ENCODE results near the gene HMCES. TPM values are rescaled to one million over a fixed set of nuclear protein-coding genes. Genes with fewer than 3 reads are reported as not detected.

HMCES gene
- total RNA-seq, 1 donor from 2014 or later, result 70.7 TPM

- H3K27me3 Mint-ChIP-seq (ENCODE audit: low read depth), result no peaks in the 10 kb centered on the region
- H3K9me3 Mint-ChIP-seq, result no peaks in the 10 kb centered on the region
- peaks cover 22% of the 10 kb centered on the region for H3K4me1 Mint-ChIP-seq (ENCODE audit: low read depth)
- H3K4me3 Mint-ChIP-seq (ENCODE audit: low read depth), result peak overlapping the region; percentile 58
- peaks cover 14% of the 10 kb centered on the region for H3K36me3 Mint-ChIP-seq (ENCODE audit: low read depth)
- peak overlapping the region; percentile 62 for H3K27ac Mint-ChIP-seq
- intact Hi-C loops (cut with micrococcal nuclease), result loop anchor here (5.0 kb wide), 2 partner anchors 131 to 191 kb away; partner anchors contain the start of genes CNBP and RAB43
- DNase-seq (ENCODE audit: low spot score), result no peak
These were observed 34.2 kb downstream of the HMCES start for GRCh38 chr3:129312671-129313414.

DNA sequence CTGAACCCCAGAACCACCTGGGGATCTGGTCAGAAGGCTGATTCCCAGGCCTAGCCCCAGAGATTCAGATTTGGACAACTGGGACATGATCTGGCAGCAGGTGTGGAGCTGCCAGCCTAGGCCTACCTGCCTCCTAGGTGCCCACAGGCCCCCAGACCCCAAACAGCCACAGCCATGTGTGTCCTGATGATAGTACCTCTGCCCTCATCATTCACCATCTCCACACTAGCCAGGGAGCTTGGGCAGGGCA, 34.7 kb downstream of the HMCES start:
- DNase-seq (ENCODE audit: low spot score), result no peak
- Mint-ChIP-seq H3K27ac (peak overlapping the region; percentile 62), H3K9me3 (no peaks in the 10 kb centered on the region), H3K36me3 (ENCODE audit: low read depth) (peaks cover 14% of the 10 kb centered on the region), H3K27me3 (ENCODE audit: low read depth) (no peaks in the 10 kb centered on the region), H3K4me3 (ENCODE audit: low read depth) (peak overlapping the region; percentile 85), H3K4me1 (ENCODE audit: low read depth) (peaks cover 22% of the 10 kb centered on the region)
- intact Hi-C loops (cut with micrococcal nuclease), result loop anchor here (5.0 kb wide), 2 partner anchors 131 to 191 kb away; partner anchors contain the start of genes CNBP and RAB43

- H3K4me3 Mint-ChIP-seq (ENCODE audit: low read depth), result peak overlapping the region; percentile 85
- H3K36me3 Mint-ChIP-seq (ENCODE audit: low read depth), result peaks cover 10% of the 10 kb centered on the region
- peak overlapping the region; percentile 62 for H3K27ac Mint-ChIP-seq
- H3K9me3 Mint-ChIP-seq, result no peaks in the 10 kb centered on the region
- no peak for DNase-seq (ENCODE audit: low spot score)
- no peaks in the 10 kb centered on the region for H3K27me3 Mint-ChIP-seq (ENCODE audit: low read depth)
- intact Hi-C loops (cut with micrococcal nuclease), result loop anchor here (5.0 kb wide), 2 partner anchors 132 to 192 kb away; partner anchors contain the start of genes CNBP and RAB43
- peaks cover 17% of the 10 kb centered on the region for H3K4me1 Mint-ChIP-seq (ENCODE audit: low read depth)
These were observed 35.2 kb downstream of the HMCES start for GRCh38 chr3:129313665-129314385.

DNA sequence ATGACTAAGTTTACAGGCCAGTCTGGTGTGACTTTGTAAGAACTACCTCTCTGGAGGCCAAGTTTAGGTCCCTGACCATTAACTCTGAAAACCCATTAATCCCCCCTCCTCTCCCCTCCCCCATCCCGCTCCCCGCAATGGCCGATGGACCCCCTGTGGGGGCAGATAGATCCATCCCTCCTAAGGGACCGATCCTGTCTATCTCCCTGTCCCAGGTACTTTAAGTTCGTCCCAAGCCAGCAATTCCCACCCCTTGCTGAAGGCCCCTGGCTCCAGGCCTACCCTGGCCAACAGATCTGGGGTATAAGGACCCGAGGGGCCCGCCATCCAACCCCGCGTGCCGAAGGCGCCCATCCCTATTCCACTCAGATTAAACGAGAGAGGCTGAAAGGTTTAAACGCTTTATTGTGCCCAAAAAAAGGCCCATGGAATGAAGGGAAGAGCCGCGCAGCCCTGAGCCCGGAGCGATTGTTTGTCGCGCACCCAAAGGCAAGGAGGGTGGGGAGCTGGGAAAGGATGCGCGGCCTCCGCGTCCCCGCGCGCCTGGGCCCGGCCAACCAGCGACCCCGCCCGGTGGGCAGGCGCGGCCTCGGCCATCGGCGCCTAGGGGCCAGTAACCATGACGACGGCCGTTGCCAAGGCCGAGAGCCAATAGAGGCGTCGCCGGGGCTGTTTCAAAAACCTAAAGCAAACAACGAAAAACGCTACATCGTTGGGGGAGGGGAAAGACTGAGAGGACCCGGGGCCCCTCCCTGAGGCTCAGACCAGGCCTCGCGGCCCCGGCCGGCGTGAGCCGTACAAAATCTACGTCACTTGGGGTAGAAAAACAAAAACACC, 35.9 kb downstream of the HMCES start:
- peaks cover 16% of the 10 kb centered on the region for H3K4me1 Mint-ChIP-seq (ENCODE audit: low read depth)
- intact Hi-C loops (cut with micrococcal nuclease), result loop anchor here (5.0 kb wide), 2 partner anchors 132 to 192 kb away; partner anchors contain the start of genes CNBP and RAB43
- H3K27ac Mint-ChIP-seq, result peak overlapping the region; percentile 75
- no peaks in the 10 kb centered on the region for H3K9me3 Mint-ChIP-seq
- peaks cover 10% of the 10 kb centered on the region for H3K36me3 Mint-ChIP-seq (ENCODE audit: low read depth)
- peak; percentile 69 for DNase-seq (ENCODE audit: low spot score)
- peak overlapping the region; percentile 85 for H3K4me3 Mint-ChIP-seq (ENCODE audit: low read depth)
- H3K27me3 Mint-ChIP-seq (ENCODE audit: low read depth), result no peaks in the 10 kb centered on the region

DNA sequence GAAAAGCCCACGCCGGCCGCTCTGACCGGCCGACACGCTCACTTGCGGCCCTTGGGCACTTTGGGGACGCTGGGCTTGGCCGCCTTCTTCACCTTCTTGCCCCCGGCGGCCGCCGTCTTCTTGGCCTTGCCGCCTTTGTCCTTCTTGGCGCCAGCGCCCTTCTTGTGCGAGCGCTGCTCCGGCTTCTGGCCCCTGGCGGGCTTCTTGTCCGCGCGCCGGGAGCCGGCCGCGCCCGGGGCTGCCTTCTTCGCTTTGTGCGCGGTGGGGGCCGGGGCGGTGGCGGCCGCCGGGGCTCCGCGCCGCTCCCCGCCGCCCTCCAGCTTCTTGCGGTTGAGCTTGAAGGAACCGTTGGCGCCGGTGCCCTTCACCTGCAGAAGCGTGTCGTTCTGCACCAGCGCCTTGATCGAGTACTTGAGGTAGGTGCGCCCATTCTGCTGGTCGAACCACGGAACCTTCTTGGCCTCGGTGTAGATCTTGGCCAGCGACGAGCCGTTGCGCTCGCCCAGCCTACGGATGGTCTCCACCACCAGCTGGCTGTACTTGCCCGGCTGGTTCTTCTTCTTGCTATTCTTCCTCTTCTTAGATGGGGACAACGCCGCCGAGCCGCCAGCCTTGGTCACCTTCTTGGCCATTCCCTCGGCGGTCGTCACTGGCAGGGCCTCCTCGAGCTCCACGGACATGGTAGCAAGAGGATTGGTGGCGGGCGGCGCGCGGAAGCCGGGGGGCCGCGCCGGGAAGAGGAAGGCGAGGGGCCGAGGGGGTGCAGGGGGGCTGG, 36.7 kb downstream of the HMCES start:
- DNase-seq (ENCODE audit: low spot score), result no peak
- peak overlapping the region; percentile 92 for H3K4me3 Mint-ChIP-seq (ENCODE audit: low read depth)
- H3K4me1 Mint-ChIP-seq (ENCODE audit: low read depth), result peaks cover 16% of the 10 kb centered on the region
- peak overlapping the region; percentile 90 for H3K27ac Mint-ChIP-seq
- intact Hi-C loops (cut with micrococcal nuclease), result no loop called here
- no peaks in the 10 kb centered on the region for H3K27me3 Mint-ChIP-seq (ENCODE audit: low read depth)
- H3K36me3 Mint-ChIP-seq (ENCODE audit: low read depth), result peaks cover 10% of the 10 kb centered on the region
- H3K9me3 Mint-ChIP-seq, result no peaks in the 10 kb centered on the region

DNA sequence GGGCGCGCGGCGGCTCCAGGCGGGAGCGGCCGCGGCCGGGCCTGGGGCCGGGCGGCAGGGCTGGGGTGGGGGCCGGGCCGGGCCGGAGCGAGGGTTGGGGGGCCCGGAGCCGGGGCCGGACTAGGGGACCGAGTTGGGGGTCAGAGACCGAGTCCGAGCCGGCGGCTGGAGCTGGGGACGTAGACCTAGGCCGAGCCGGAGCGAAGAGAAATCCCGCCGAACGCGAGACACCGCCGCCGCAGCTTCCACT, 37.3 kb downstream of the HMCES start:
- H3K27ac Mint-ChIP-seq, result peak overlapping the region; percentile 53
- no peaks in the 10 kb centered on the region for H3K9me3 Mint-ChIP-seq
- H3K36me3 Mint-ChIP-seq (ENCODE audit: low read depth), result peaks cover 10% of the 10 kb centered on the region
- intact Hi-C loops (cut with micrococcal nuclease), result loop anchor here (1.0 kb wide), 2 partner anchors 37 to 123 kb away; partner anchors contain the start of gene MBD4
- DNase-seq (ENCODE audit: low spot score), result no peak
- peaks cover 16% of the 10 kb centered on the region for H3K4me1 Mint-ChIP-seq (ENCODE audit: low read depth)
- H3K27me3 Mint-ChIP-seq (ENCODE audit: low read depth), result no peaks in the 10 kb centered on the region
- peak overlapping the region; percentile 71 for H3K4me3 Mint-ChIP-seq (ENCODE audit: low read depth)

- Mint-ChIP-seq H3K27ac (peak overlapping the region; percentile 53), H3K9me3 (no peaks in the 10 kb centered on the region), H3K36me3 (ENCODE audit: low read depth) (peaks cover 10% of the 10 kb centered on the region), H3K4me1 (ENCODE audit: low read depth) (peaks cover 16% of the 10 kb centered on the region), H3K27me3 (ENCODE audit: low read depth) (no peaks in the 10 kb centered on the region), H3K4me3 (ENCODE audit: low read depth) (peak overlapping the region; percentile 71)
- DNase-seq (ENCODE audit: low spot score), result peak; percentile 89
- intact Hi-C loops (cut with micrococcal nuclease), result loop anchor here (1.0 kb wide), 2 partner anchors 37 to 123 kb away; partner anchors contain the start of gene MBD4
These were observed 37.8 kb downstream of the HMCES start for GRCh38 chr3:129316248-129317013.

- H3K4me1 Mint-ChIP-seq (ENCODE audit: low read depth), result peaks cover 11% of the 10 kb centered on the region
- no peaks in the 10 kb centered on the region for H3K9me3 Mint-ChIP-seq
- H3K36me3 Mint-ChIP-seq (ENCODE audit: low read depth), result peaks cover 10% of the 10 kb centered on the region
- DNase-seq (ENCODE audit: low spot score), result no peak
- peak overlapping the region; percentile 4 for H3K27ac Mint-ChIP-seq
- H3K27me3 Mint-ChIP-seq (ENCODE audit: low read depth), result no peaks in the 10 kb centered on the region
- intact Hi-C loops (cut with micrococcal nuclease), result no loop called here
- peak overlapping the region; percentile 23 for H3K4me3 Mint-ChIP-seq (ENCODE audit: low read depth)
These were observed 38.5 kb downstream of the HMCES start for GRCh38 chr3:129317014-129317771.

- intact Hi-C loops (cut with micrococcal nuclease), result no loop called here
- no peak overlapping the region for H3K4me3 Mint-ChIP-seq (ENCODE audit: low read depth)
These were observed 39.2 kb downstream of the HMCES start for GRCh38 chr3:129317848-129318247.

GRCh38 chr3:129318921-129319320, 40.3 kb downstream of the HMCES start:
- Mint-ChIP-seq H3K4me1 (ENCODE audit: low read depth) (peaks cover 3% of the 10 kb centered on the region), H3K36me3 (ENCODE audit: low read depth) (peaks cover 8% of the 10 kb centered on the region), H3K9me3 (no peaks in the 10 kb centered on the region), H3K27ac (no peak overlapping the region), H3K27me3 (ENCODE audit: low read depth) (no peaks in the 10 kb centered on the region), H3K4me3 (ENCODE audit: low read depth) (no peak overlapping the region)
- intact Hi-C loops (cut with micrococcal nuclease), result no loop called here
- no peak for DNase-seq (ENCODE audit: low spot score)

More at GRCh38 chr3:129317848-129318247, 39.2 kb downstream of the HMCES start:
- Mint-ChIP-seq H3K27me3 (ENCODE audit: low read depth) (no peaks in the 10 kb centered on the region), H3K4me1 (ENCODE audit: low read depth) (peaks cover 8% of the 10 kb centered on the region), H3K27ac (no peak overlapping the region), H3K36me3 (ENCODE audit: low read depth) (peaks cover 10% of the 10 kb centered on the region), H3K9me3 (no peaks in the 10 kb centered on the region)
- no peak for DNase-seq (ENCODE audit: low spot score)

- no peaks in the 10 kb centered on the region for H3K27me3 Mint-ChIP-seq (ENCODE audit: low read depth)
- H3K9me3 Mint-ChIP-seq, result no peaks in the 10 kb centered on the region
- H3K36me3 Mint-ChIP-seq (ENCODE audit: low read depth), result peaks cover 3% of the 10 kb centered on the region
- intact Hi-C loops (cut with micrococcal nuclease), result no loop called here
- H3K4me1 Mint-ChIP-seq (ENCODE audit: low read depth), result no peaks in the 10 kb centered on the region
- DNase-seq (ENCODE audit: low spot score), result no peak
- no peak overlapping the region for H3K4me3 Mint-ChIP-seq (ENCODE audit: low read depth)
- H3K27ac Mint-ChIP-seq, result no peak overlapping the region
These were observed 41.6 kb downstream of the HMCES start for GRCh38 chr3:129320261-129320660.

All from activated T-helper 2 cell treated with anti-CD3 and anti-CD28 coated beads, Interferon-gamma antibody, Interleukin-2, Interleukin-4, amounts not matched to agents 10 μg/mL and 5 μg/mL and 100 μg/mL, durations not matched to agents 14 hours and 24 hours and 36 hours (primary cell).